ENCODE results near the gene RASGRP1.

DNA sequence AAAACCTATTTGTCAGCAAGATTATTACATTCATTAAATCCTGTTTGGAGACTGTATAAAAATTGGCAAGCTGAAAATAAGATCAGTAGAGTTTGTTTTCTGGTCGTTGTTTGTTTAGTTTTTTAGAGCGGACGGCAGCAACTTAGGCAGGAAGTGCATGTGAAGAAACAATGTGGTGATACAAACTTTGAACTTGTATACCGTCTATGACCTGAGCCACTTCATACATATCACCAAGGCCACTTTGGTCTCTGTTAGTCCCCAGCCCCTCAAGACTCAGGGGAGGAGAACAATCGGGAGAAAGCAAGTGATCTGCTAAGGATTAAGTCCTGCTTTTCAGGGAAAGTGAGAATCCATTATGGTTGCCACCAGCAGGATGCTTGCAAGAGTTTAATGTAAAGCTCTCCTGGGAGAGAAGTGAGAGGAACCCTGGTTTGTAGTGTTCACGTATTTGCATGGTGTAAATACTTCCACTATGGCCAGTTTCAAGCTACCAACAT lies 31.1 kb downstream of the RASGRP1 start:
- TF ChIP-seq POLR2A (IDR thresholded peaks at IDR 0.05; ENCODE audit: low read length) (no peak), GATA1 (IDR thresholded peaks at IDR 0.05; ENCODE audit: low read depth, low read length) (no peak)

Measured in erythroblast (primary cell).